K562 (cell line): ENCODE results near the gene BCL2L1. TPM values are rescaled to one million over a fixed set of nuclear protein-coding genes. Genes with fewer than 3 reads are reported as not detected.

Source experiments
- ADNP ChIP-seq: fragments of 200-800 bp; sonication (Bioruptor generic); IDR thresholded peaks from 2 replicates; pipeline ENCODE4 v1.6.1; 2016; ENCODE audit warnings: missing genetic modification characterization, missing compliant biosample characterization
- E2F3 ChIP-seq: fragments of 250-450 bp; sonication (Bioruptor Pico); IDR thresholded peaks from 2 replicates; pipeline ENCODE4 v1.4.0; 2020; ENCODE audit warnings: mild to moderate bottlenecking
- EP400 ChIP-seq: fragments of 450-650 bp; IDR thresholded peaks from 2 replicates; pipeline ENCODE4 v1.6.1; 2017; ENCODE audit warnings: antibody characterized with exemption, mild to moderate bottlenecking, moderate library complexity
- ILK ChIP-seq: fragments of 450-650 bp; IDR thresholded peaks from 2 replicates; pipeline ENCODE4 v1.6.1; 2016; ENCODE audit warnings: missing genetic modification characterization, low read depth, mild to moderate bottlenecking, missing compliant biosample characterization, moderate library complexity, borderline replicate concordance
- IRF1 ChIP-seq: sonication (generic); formaldehyde crosslinking; IDR thresholded peaks from 2 replicates; pipeline ENCODE4 v1.8.0; 2022; ENCODE audit warnings: missing genetic modification reagents, mild to moderate bottlenecking, borderline replicate concordance
- NFE2 ChIP-seq: IDR thresholded peaks from 2 replicates; pipeline ENCODE4 v1.6.1; 2014; ENCODE audit warnings: antibody characterized with exemption, low read depth
- PHF20 ChIP-seq: fragments of 450-650 bp; IDR thresholded peaks from 2 replicates; pipeline ENCODE4 v1.6.1; 2018; ENCODE audit not compliant: partially characterized antibody
- PURB ChIP-seq: sonication (generic); formaldehyde crosslinking; IDR thresholded peaks from 2 replicates; pipeline ENCODE4 v1.9.0; 2021; ENCODE audit warnings: low read depth, mild to moderate bottlenecking, missing genetic modification reagents
- RREB1 ChIP-seq: fragments of 250-450 bp; sonication (Bioruptor Pico); IDR thresholded peaks from 2 replicates; pipeline ENCODE4 v1.4.0; 2020
- SIN3A ChIP-seq, 2 experiments: fragments of 150-350 bp in 1 of 2; IDR thresholded peaks; 2 replicates each; pipeline ENCODE4 v1.6.1; 2011 to 2016; ENCODE audit warnings: borderline replicate concordance in 2 of 2, low read depth in 2 of 2, low read length in 2 of 2, mild to moderate bottlenecking in 2 of 2, moderate library complexity in 2 of 2; ENCODE audit not compliant: control insufficient read depth in 1 of 2
- TCFL5 ChIP-seq: fragments of 250-450 bp; sonication (Bioruptor Pico); conservative IDR thresholded peaks from 2 replicates; pipeline ENCODE4 v1.6.1; 2021; ENCODE audit warnings: mild to moderate bottlenecking, moderate library complexity, matching md5 sums
- XRCC3 ChIP-seq: fragments of 450-650 bp; IDR thresholded peaks from 2 replicates; pipeline ENCODE4 v1.6.1; 2017; ENCODE audit warnings: mild to moderate bottlenecking, moderate library complexity
- ZNF263 ChIP-seq: sonication (generic); formaldehyde crosslinking; IDR thresholded peaks from 2 replicates; pipeline ENCODE4 v1.8.0; 2022; ENCODE audit warnings: mild to moderate bottlenecking, missing genetic modification reagents, borderline replicate concordance
- ZNF277 ChIP-seq: fragments of 250-450 bp; sonication (Bioruptor Pico); IDR thresholded peaks from 2 replicates; pipeline ENCODE4 v1.8.0; 2022; ENCODE audit warnings: inconsistent platforms, mild to moderate bottlenecking, moderate library complexity, borderline replicate concordance
- ZNF507 ChIP-seq: conservative IDR thresholded peaks from 2 replicates; pipeline ENCODE4 v1.6.1; 2017; ENCODE audit warnings: missing genetic modification characterization, missing compliant biosample characterization
- ZNF511 ChIP-seq: sonication (generic); formaldehyde crosslinking; IDR thresholded peaks from 2 replicates; pipeline ENCODE4 v1.8.0; 2022; ENCODE audit warnings: mild to moderate bottlenecking, missing genetic modification reagents
- ZNF584 ChIP-seq: fragments of 200-800 bp; sonication (Bioruptor generic); IDR thresholded peaks from 2 replicates; pipeline ENCODE4 v1.6.1; 2016; ENCODE audit warnings: low read depth, mild to moderate bottlenecking, missing genetic modification characterization, missing compliant biosample characterization
- polyA plus RNA-seq, 8 experiments: library from polyadenylated mRNA; depleted of rRNA in 4 of 8; stranded (reverse) in 5 of 8; unstranded in 3 of 8; fragments of >200 nt; fragmentation: Nextera tagmentation in 2 of 8; fragmentation: Illumina TruSeq in 1 of 8; extraction: Ambion mirVana in 2 of 8; extraction: Trizol in 1 of 8; gene quantifications; 2 replicates each; pipeline versions ENCODE4 v1.2.1 to v1.2.3, GENCODE V29; 2011 to 2014; ENCODE audit warnings: inconsistent platforms in 1 of 8, missing spikeins in 1 of 8
- total RNA-seq, 7 experiments: library from RNA; depleted of rRNA in 6 of 7; stranded (reverse); fragments of >200 nt in 6 of 7; fragmentation: Illumina TruSeq in 2 of 7; extraction: Trizol in 2 of 7; gene quantifications; 2 replicates each; pipeline versions ENCODE4 v1.2.1 to v1.2.3, GENCODE V29; 2011 to 2021; ENCODE audit warnings: low replicate concordance in 1 of 7

BCL2L1 gene
- total and polyA plus RNA-seq, 9 of the 15 experiments (the other 6 are each of a cell fraction or from before 2014, with no cell fraction given): 3.3 to 182 (median 120) TPM

GRCh38 chr20:31706607-31707257 lies 15.9 kb downstream of the BCL2L1 start (continued):
- TF ChIP-seq RREB1 (CRISPR knock-in tag): no peak
- peak; percentile 73; the same call in 1 of the 2 replicates for TF ChIP-seq ADNP (tag)
- TF ChIP-seq EP400: peak; percentile 72
- TF ChIP-seq IRF1: no peak
- no peak for TF ChIP-seq SIN3A (IDR thresholded peaks at IDR 0.05; ENCODE audit: borderline replicate concordance in 2 of 2, control insufficient read depth in 1 of 2, low read depth in 2 of 2, low read length in 2 of 2)
- TF ChIP-seq PHF20: no peak
- no peak for TF ChIP-seq XRCC3
- no peak for TF ChIP-seq ZNF584 (CRISPR knock-in tag)
- no peak for TF ChIP-seq E2F3 (CRISPR knock-in tag)
- TF ChIP-seq NFE2: peak; percentile 80
- TF ChIP-seq ZNF507: no peak
- peak; percentile 57; the same call in 1 of the 2 replicates for TF ChIP-seq TCFL5 (CRISPR knock-in tag)
- no peak for TF ChIP-seq ZNF511 (CRISPR knock-in tag)
- no peak for TF ChIP-seq PURB (CRISPR knock-in tag)
- no peak for TF ChIP-seq ZNF277 (CRISPR knock-in tag)
- TF ChIP-seq ILK: no peak; the same call in 1 of the 2 replicates
- no peak for TF ChIP-seq ZNF263 (CRISPR knock-in tag)
